Bronchial epithelial cell (primary cell): ENCODE data around the gene SIRPG. TPM values are rescaled to one million over a fixed set of nuclear protein-coding genes. Genes with fewer than 3 reads are reported as not detected.

Experiments used
- DNase-seq: peaks from one replicate; pipeline ENCODE4 v3.0.0-alpha.2; 2010; ENCODE audit warnings: low read depth
- FAIRE-seq: peaks from 2 replicates; lab custom pipeline; 2011; peaks lifted over from hg19 to GRCh38; lab: Jason Lieb, UNC
- H3K27me3 ChIP-seq: 2 replicates; pipeline ENCODE4 v1.5.1; 2011; ENCODE audit warnings: low read length; ENCODE audit not compliant: control insufficient read depth, insufficient read depth
- H3K36me3 ChIP-seq: 2 replicates; pipeline ENCODE4 v1.5.1; 2011; ENCODE audit warnings: low read length; ENCODE audit not compliant: control insufficient read depth, insufficient read depth
- H3K4me3 ChIP-seq: 2 replicates; pipeline ENCODE4 v1.5.1; 2011; ENCODE audit warnings: mild to moderate bottlenecking, low read depth, low read length, control low read depth
- total RNA-seq: library from RNA; depleted of rRNA; stranded (reverse); fragments of >200 nt; gene quantifications from 2 replicates; pipeline ENCODE4 v1.2.1, GENCODE V29; 2014
- TF ChIP-seq, protein P1 (sequence below): IDR thresholded peaks from 2 replicates; pipeline ENCODE4 v1.5.1; 2011; ENCODE audit warnings: mild to moderate bottlenecking, moderate library complexity, low read length, control low read depth, inconsistent platforms; ENCODE audit not compliant: insufficient read depth, severe bottlenecking

Gene SIRPG
- total RNA-seq, 1 donor from 2014 or later = not detected

GRCh38 chr20:1600736-1601135, 56.8 kb downstream of the SIRPG start:
- TF ChIP-seq, protein P1, sequence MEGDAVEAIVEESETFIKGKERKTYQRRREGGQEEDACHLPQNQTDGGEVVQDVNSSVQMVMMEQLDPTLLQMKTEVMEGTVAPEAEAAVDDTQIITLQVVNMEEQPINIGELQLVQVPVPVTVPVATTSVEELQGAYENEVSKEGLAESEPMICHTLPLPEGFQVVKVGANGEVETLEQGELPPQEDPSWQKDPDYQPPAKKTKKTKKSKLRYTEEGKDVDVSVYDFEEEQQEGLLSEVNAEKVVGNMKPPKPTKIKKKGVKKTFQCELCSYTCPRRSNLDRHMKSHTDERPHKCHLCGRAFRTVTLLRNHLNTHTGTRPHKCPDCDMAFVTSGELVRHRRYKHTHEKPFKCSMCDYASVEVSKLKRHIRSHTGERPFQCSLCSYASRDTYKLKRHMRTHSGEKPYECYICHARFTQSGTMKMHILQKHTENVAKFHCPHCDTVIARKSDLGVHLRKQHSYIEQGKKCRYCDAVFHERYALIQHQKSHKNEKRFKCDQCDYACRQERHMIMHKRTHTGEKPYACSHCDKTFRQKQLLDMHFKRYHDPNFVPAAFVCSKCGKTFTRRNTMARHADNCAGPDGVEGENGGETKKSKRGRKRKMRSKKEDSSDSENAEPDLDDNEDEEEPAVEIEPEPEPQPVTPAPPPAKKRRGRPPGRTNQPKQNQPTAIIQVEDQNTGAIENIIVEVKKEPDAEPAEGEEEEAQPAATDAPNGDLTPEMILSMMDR = no peak
- no peak for FAIRE-seq
- Histone ChIP-seq H3K36me3 (no peaks in the 10 kb centered on the region), H3K4me3 (no peak overlapping the region), H3K27me3 (no peaks in the 10 kb centered on the region)
- DNase-seq = peak; percentile 73

- TF ChIP-seq, protein P1 = no peak
- DNase-seq = no peak
- Histone ChIP-seq H3K36me3 (no peaks in the 10 kb centered on the region), H3K27me3 (no peaks in the 10 kb centered on the region), H3K4me3 (no peak overlapping the region)
- no peak for FAIRE-seq
Observed at GRCh38 chr20:1595333-1595732, 62.2 kb downstream of the SIRPG start.

GRCh38 chr20:1588533-1589460, 68.8 kb downstream of the SIRPG start:
- DNase-seq (peak; percentile 63), FAIRE-seq (no peak)
- no peak overlapping the region for H3K4me3 ChIP-seq
- TF ChIP-seq, protein P1 = no peak
- H3K36me3 ChIP-seq = no peaks in the 10 kb centered on the region
- no peaks in the 10 kb centered on the region for H3K27me3 ChIP-seq

- no peak overlapping the region for H3K4me3 ChIP-seq
- TF ChIP-seq, protein P1 = no peak
Observed at GRCh38 chr20:1587781-1588532, 69.6 kb downstream of the SIRPG start.

DNA sequence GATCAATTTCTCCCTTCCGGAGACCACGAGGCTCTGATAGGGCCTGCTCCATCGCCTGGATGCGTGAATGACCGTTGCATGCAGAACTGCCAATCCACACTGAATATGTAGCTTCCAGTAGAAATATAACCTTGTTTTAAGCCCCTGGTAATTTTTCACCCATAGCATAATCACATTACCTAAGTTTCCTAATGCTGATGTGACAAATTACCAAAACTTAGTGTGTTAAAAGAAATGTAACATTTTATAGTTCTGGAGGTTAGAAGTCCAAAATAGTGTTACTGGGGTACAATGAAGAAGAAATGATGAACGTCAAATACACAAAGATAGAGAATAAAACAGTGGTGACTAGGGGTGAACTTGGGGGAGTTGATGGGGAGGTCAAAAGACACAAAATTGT, 78.1 kb downstream of the SIRPG start:
- H3K27me3 ChIP-seq = no peaks in the 10 kb centered on the region
- TF ChIP-seq, protein P1 = no peak
- no peak overlapping the region for H3K4me3 ChIP-seq
- DNase-seq (no peak), FAIRE-seq (no peak)
- no peaks in the 10 kb centered on the region for H3K36me3 ChIP-seq

More at GRCh38 chr20:1587781-1588532, 69.6 kb downstream of the SIRPG start:
- Histone ChIP-seq H3K27me3 (no peaks in the 10 kb centered on the region), H3K36me3 (no peaks in the 10 kb centered on the region)
- FAIRE-seq (no peak), DNase-seq (peak; percentile 48)

Other genes with a start within 250 kb of the SIRPG start
- gene NSFL1C, start 190.9 kb downstream of the SIRPG start, total RNA-seq = 18.7 and 19.7 TPM in 2 replicates
- under 0.01 and 0.26 TPM in 2 replicates for gene SIRPB2, start 166.4 kb downstream of the SIRPG start, total RNA-seq
- gene SIRPD, start 100.1 kb downstream of the SIRPG start, total RNA-seq = not detected in 2 replicates
- gene SIRPB1, start 37.8 kb downstream of the SIRPG start, total RNA-seq = not detected in 2 replicates
- gene SIRPA, start 237.6 kb upstream of the SIRPG start, total RNA-seq = 5.0 and 6.8 TPM in 2 replicates